WTC11 (cell line): Measurements from ENCODE around the gene PLA2G4F. TPM values are rescaled to one million over a fixed set of nuclear protein-coding genes. Genes with fewer than 3 reads are reported as not detected.

Experiments
- ATAC-seq: fragments of 200-7000 bp; cut with Tn5 transposase; 2 replicates; pipeline ENCODE4 v1.10.0; 2021; ENCODE audit warnings: mild to moderate bottlenecking, moderate library complexity
- CTCF ChIA-PET: fragments of 300-600 bp; sonication (Branson Sonifier 250); formaldehyde crosslinking; loops from one replicate; lab custom pipeline; 2021; ENCODE audit warnings: antibody characterized with exemption; lab: Charles Lee
- POLR2A ChIA-PET: fragments of 350-600 bp; sonication (Branson Sonifier 250); formaldehyde crosslinking; loops from one replicate; lab custom pipeline; 2021; ENCODE audit warnings: antibody characterized with exemption; lab: Charles Lee
- DNase-seq: peaks from one replicate; pipeline ENCODE4 v3.0.0; 2021; ENCODE audit warnings: low spot score
- H3K27ac Mint-ChIP-seq: 2 replicates; pipeline ENCODE4 v1.8.0; 2021; ENCODE audit warnings: mixed read lengths
- H3K27me3 Mint-ChIP-seq: 2 replicates; pipeline ENCODE4 v1.8.0; 2021; ENCODE audit warnings: low read depth, mild to moderate bottlenecking, moderate library complexity, mixed read lengths
- H3K36me3 Mint-ChIP-seq: 2 replicates; pipeline ENCODE4 v1.8.0; 2021; ENCODE audit warnings: mixed read lengths
- H3K4me1 Mint-ChIP-seq: 2 replicates; pipeline ENCODE4 v1.8.0; 2022; ENCODE audit warnings: mixed read lengths
- H3K4me3 Mint-ChIP-seq: 2 replicates; pipeline ENCODE4 v1.8.0; 2021; ENCODE audit warnings: mild to moderate bottlenecking, moderate library complexity, mixed read lengths
- H3K9me3 Mint-ChIP-seq: 2 replicates; pipeline ENCODE4 v1.8.0; 2021; ENCODE audit warnings: mixed read lengths
- CREM ChIP-seq: sonication (generic); formaldehyde crosslinking; IDR thresholded peaks from 2 replicates; pipeline ENCODE4 v1.8.1; 2022; ENCODE audit warnings: mild to moderate bottlenecking, missing genetic modification reagents, moderate library complexity
- ETV6 ChIP-seq: sonication (generic); formaldehyde crosslinking; IDR thresholded peaks from 2 replicates; pipeline ENCODE4 v1.8.1; 2022; ENCODE audit warnings: mild to moderate bottlenecking, missing genetic modification reagents
- FOXJ3 ChIP-seq: sonication (generic); formaldehyde crosslinking; IDR thresholded peaks from 2 replicates; pipeline ENCODE4 v1.9.0; 2021; ENCODE audit warnings: missing genetic modification reagents, mild to moderate bottlenecking, borderline replicate concordance
- IRF2 ChIP-seq: sonication (generic); formaldehyde crosslinking; IDR thresholded peaks from 2 replicates; pipeline ENCODE4 v1.8.0; 2022; ENCODE audit warnings: low read depth, missing genetic modification reagents, borderline replicate concordance
- KAT7 ChIP-seq: sonication (generic); formaldehyde crosslinking; IDR thresholded peaks from 2 replicates; pipeline ENCODE4 v1.8.1; 2023; ENCODE audit warnings: missing genetic modification reagents, mild to moderate bottlenecking, borderline replicate concordance
- MYBL2 ChIP-seq: sonication (generic); formaldehyde crosslinking; IDR thresholded peaks from 2 replicates; pipeline ENCODE4 v1.8.1; 2023; ENCODE audit warnings: mild to moderate bottlenecking, moderate library complexity, missing genetic modification reagents
- NFATC4 ChIP-seq: fragments of 250-450 bp; sonication (Bioruptor Pico); IDR thresholded peaks from 2 replicates; pipeline ENCODE4 v1.9.0; 2021; ENCODE audit warnings: mild to moderate bottlenecking
- SMAD3 ChIP-seq: sonication (generic); formaldehyde crosslinking; IDR thresholded peaks from 2 replicates; pipeline ENCODE4 v1.8.0; 2022; ENCODE audit warnings: missing genetic modification reagents, mild to moderate bottlenecking, borderline replicate concordance
- SOX15 ChIP-seq: fragments of 250-450 bp; sonication (Bioruptor Pico); IDR thresholded peaks from 2 replicates; pipeline ENCODE4 v1.9.0; 2021; ENCODE audit warnings: mild to moderate bottlenecking
- SP1 ChIP-seq: sonication (generic); formaldehyde crosslinking; conservative IDR thresholded peaks from 2 replicates; pipeline ENCODE4 v1.8.1; 2022; ENCODE audit warnings: missing genetic modification reagents
- TEAD4 ChIP-seq: sonication (generic); formaldehyde crosslinking; IDR thresholded peaks from 2 replicates; pipeline ENCODE4 v1.8.0; 2022; ENCODE audit warnings: mild to moderate bottlenecking, missing genetic modification reagents
- ZNF263 ChIP-seq: sonication (generic); formaldehyde crosslinking; IDR thresholded peaks from 2 replicates; pipeline ENCODE4 v1.8.1; 2022; ENCODE audit warnings: low read depth, mild to moderate bottlenecking, moderate library complexity, missing genetic modification reagents
- ZNF317 ChIP-seq: sonication (generic); formaldehyde crosslinking; IDR thresholded peaks from 2 replicates; pipeline ENCODE4 v1.8.1; 2023; ENCODE audit warnings: low read depth, mild to moderate bottlenecking, moderate library complexity, missing genetic modification reagents, borderline replicate concordance
- ZNF416 ChIP-seq: fragments of 250-450 bp; sonication (Bioruptor Pico); IDR thresholded peaks from 2 replicates; pipeline ENCODE4 v1.9.0; 2021; ENCODE audit warnings: mild to moderate bottlenecking, inconsistent platforms
- total RNA-seq: library from RNA; stranded (reverse); gene quantifications from 3 replicates; pipeline ENCODE4 v1.2.3, GENCODE V29; 2021
- TF ChIP-seq, protein P1 (sequence below): sonication (generic); formaldehyde crosslinking; IDR thresholded peaks from 2 replicates; pipeline ENCODE4 v1.8.0; 2023; ENCODE audit warnings: missing genetic modification reagents
- TF ChIP-seq, protein P2 (sequence below): sonication (generic); formaldehyde crosslinking; conservative IDR thresholded peaks from 2 replicates; pipeline ENCODE4 v1.8.1; 2023; ENCODE audit warnings: mild to moderate bottlenecking, low read depth, missing genetic modification reagents, moderate library complexity
- TF ChIP-seq, protein P3 (sequence below): sonication (generic); formaldehyde crosslinking; IDR thresholded peaks from 2 replicates; pipeline ENCODE4 v1.8.1; 2023; ENCODE audit warnings: mild to moderate bottlenecking, missing genetic modification reagents
- TF ChIP-seq, protein P4 (sequence below): fragments of 250-450 bp; sonication (Bioruptor Pico); IDR thresholded peaks from 2 replicates; pipeline ENCODE4 v2.1.2; 2022; ENCODE audit warnings: mild to moderate bottlenecking, moderate library complexity

Gene PLA2G4F
- total RNA-seq, 1 experiment from 2014 or later: 0.11 TPM

DNA sequence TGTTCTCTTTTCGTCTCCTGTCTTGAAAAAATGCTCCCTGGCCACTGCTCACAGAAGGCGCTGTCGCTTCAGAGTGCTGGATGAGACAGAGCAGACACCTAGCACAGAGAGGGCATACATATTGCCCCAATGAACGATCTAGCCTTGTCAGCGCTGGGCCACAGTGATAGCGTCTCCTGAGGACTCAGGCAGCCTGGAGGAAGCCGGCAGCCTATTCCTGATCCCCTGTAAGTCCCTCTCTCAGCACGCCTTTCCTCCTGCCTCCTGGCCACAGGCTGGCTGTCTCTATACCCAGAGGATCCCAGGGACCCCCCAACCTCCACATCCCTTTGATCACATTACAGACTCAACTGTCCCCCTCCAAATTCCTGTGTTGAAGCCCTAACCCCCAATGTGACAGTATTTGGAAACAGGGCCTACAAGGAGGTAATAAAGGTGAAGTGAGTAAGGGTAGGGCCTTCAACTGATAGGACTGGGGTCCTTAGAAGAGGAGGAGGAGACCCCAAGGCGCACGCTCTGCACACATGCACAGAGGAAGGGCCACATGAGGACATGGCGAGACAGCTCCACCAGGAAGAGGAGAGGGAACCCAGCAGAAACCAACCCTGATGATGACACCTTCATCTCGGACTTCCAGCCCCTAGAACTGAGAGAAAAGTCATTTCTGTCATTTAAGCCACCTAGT is 7.5 kb downstream of the PLA2G4F start (continued):
- TF ChIP-seq IRF2 (CRISPR knock-in tag) (no peak), SP1 (CRISPR knock-in tag) (no peak), NFATC4 (CRISPR knock-in tag) (no peak), ZNF416 (CRISPR knock-in tag) (no peak), ZNF263 (CRISPR knock-in tag) (no peak)

DNA sequence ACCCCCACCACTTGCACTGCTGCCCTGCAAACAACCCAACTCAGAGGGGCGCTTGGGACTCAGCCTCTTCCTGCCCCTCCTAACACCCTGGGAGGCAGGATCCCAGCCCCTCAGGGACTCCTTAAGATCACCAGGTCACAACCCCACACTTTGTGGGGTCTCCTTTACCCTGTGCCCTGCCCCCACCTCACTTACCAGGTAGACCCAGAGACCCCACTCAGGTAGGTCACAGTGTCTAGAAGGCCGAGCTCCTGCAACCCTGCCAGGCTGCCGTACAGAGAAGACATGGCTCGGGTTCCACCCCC is 9.1 kb downstream of the PLA2G4F start:
- no peak overlapping the region for H3K27ac Mint-ChIP-seq
- ATAC-seq (no peak), DNase-seq (no peak)
- no peak for TF ChIP-seq FOXJ3
- TF ChIP-seq, protein P1, sequence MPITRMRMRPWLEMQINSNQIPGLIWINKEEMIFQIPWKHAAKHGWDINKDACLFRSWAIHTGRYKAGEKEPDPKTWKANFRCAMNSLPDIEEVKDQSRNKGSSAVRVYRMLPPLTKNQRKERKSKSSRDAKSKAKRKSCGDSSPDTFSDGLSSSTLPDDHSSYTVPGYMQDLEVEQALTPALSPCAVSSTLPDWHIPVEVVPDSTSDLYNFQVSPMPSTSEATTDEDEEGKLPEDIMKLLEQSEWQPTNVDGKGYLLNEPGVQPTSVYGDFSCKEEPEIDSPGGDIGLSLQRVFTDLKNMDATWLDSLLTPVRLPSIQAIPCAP (CRISPR knock-in tag): no peak
- no peak for TF ChIP-seq SMAD3
- TF ChIP-seq SOX15 (CRISPR knock-in tag): no peak
- TF ChIP-seq ZNF317: no peak
- TF ChIP-seq, protein P2, sequence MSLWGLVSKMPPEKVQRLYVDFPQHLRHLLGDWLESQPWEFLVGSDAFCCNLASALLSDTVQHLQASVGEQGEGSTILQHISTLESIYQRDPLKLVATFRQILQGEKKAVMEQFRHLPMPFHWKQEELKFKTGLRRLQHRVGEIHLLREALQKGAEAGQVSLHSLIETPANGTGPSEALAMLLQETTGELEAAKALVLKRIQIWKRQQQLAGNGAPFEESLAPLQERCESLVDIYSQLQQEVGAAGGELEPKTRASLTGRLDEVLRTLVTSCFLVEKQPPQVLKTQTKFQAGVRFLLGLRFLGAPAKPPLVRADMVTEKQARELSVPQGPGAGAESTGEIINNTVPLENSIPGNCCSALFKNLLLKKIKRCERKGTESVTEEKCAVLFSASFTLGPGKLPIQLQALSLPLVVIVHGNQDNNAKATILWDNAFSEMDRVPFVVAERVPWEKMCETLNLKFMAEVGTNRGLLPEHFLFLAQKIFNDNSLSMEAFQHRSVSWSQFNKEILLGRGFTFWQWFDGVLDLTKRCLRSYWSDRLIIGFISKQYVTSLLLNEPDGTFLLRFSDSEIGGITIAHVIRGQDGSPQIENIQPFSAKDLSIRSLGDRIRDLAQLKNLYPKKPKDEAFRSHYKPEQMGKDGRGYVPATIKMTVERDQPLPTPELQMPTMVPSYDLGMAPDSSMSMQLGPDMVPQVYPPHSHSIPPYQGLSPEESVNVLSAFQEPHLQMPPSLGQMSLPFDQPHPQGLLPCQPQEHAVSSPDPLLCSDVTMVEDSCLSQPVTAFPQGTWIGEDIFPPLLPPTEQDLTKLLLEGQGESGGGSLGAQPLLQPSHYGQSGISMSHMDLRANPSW (CRISPR knock-in tag): no peak
- no peak for TF ChIP-seq KAT7 (CRISPR knock-in tag)
- no peak for TF ChIP-seq MYBL2 (CRISPR knock-in tag)
- TF ChIP-seq CREM (CRISPR knock-in tag): no peak
- no peak for TF ChIP-seq ETV6 (CRISPR knock-in tag)
- no peak for TF ChIP-seq TEAD4 (CRISPR knock-in tag)
- POLR2A ChIA-PET: no interaction called here
- no peak overlapping the region for H3K4me3 Mint-ChIP-seq
- H3K9me3 Mint-ChIP-seq: no peaks in the 10 kb centered on the region
- no peaks in the 10 kb centered on the region for H3K36me3 Mint-ChIP-seq
- no peaks in the 10 kb centered on the region for H3K27me3 Mint-ChIP-seq
- CTCF ChIA-PET: interaction anchor here (0.5 to 5.0 kb wide), 7 partner anchors 9 to 632 kb away, joined by 3 to 39 read pairs (median 6); partner anchors contain the start of gene PLA2G4F
- H3K4me1 Mint-ChIP-seq: no peaks in the 10 kb centered on the region

DNA sequence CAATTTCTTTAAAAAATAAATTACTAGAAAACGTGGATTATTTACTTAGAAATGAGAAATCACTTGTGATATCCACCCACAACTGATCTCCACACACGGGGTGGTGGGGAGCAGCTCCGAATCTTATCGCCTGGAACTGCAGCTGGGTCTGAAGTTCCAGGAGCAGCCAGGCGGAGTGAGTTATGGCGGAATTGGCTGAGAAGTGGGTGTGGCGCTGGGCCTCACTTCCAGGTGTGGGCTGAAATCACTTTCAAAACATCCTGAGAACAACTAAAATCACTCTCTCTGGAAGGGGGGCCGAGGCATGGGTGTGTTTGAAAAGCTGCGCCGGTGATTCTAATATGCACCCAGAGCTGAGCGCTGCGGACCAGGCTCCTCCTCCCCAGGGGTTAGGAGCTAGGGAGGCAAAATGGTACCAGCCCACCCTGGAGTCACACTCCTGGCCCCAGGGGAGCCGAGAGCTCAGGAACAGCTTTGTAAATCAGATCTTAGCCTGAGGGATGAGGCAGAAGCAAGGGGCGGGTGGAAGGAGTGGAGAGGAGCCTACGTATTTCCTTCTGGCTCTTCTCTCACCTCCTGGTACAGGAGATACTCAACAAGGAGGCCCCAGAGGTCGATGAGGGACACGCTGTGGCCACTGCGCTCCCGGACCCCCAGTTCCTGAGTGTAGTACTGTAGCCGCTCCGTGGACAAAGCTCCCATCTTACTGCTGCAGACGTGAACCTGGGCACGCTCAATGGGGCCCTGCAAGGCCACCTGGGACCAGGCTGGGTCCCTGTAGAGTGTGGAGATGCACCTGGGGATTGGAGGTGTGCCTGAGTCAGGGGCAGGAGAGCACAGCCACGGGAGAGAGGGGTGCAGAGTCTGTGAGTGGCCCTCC is 9.6 kb downstream of the PLA2G4F start:
- Mint-ChIP-seq H3K27me3 (no peaks in the 10 kb centered on the region), H3K36me3 (no peaks in the 10 kb centered on the region), H3K4me1 (no peaks in the 10 kb centered on the region), H3K9me3 (no peaks in the 10 kb centered on the region), H3K27ac (no peak overlapping the region), H3K4me3 (no peak overlapping the region)
- CTCF ChIA-PET: interaction anchor here (0.5 to 5.0 kb wide), 8 partner anchors 8 to 632 kb away, joined by 3 to 39 read pairs (median 6); partner anchors contain the start of gene PLA2G4F
- no peak for ATAC-seq
- POLR2A ChIA-PET: no interaction called here
- DNase-seq: no peak
- TF ChIP-seq, protein P3, sequence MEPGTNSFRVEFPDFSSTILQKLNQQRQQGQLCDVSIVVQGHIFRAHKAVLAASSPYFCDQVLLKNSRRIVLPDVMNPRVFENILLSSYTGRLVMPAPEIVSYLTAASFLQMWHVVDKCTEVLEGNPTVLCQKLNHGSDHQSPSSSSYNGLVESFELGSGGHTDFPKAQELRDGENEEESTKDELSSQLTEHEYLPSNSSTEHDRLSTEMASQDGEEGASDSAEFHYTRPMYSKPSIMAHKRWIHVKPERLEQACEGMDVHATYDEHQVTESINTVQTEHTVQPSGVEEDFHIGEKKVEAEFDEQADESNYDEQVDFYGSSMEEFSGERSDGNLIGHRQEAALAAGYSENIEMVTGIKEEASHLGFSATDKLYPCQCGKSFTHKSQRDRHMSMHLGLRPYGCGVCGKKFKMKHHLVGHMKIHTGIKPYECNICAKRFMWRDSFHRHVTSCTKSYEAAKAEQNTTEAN (CRISPR knock-in tag): no peak
- TF ChIP-seq, protein P4, sequence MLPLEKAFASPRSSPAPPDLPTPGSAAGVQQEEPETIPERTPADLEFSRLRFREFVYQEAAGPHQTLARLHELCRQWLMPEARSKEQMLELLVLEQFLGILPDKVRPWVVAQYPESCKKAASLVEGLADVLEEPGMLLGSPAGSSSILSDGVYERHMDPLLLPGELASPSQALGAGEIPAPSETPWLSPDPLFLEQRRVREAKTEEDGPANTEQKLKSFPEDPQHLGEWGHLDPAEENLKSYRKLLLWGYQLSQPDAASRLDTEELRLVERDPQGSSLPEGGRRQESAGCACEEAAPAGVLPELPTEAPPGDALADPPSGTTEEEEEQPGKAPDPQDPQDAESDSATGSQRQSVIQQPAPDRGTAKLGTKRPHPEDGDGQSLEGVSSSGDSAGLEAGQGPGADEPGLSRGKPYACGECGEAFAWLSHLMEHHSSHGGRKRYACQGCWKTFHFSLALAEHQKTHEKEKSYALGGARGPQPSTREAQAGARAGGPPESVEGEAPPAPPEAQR (CRISPR knock-in tag): no peak
- TF ChIP-seq, protein P2 (CRISPR knock-in tag): no peak
